Esophagus muscularis mucosa (tissue), 4 donors: ENCODE results near the gene GARIN5B.

Source experiments
- CTCF ChIP-seq, 3 experiments: fragments of 200-600 bp in 2 of 3; fragments of 450-650 bp in 1 of 3; sonication (generic) in 2 of 3; IDR thresholded peaks; one replicate each; pipeline ENCODE4 v1.5.1; 2017 to 2019; ENCODE audit warnings: antibody characterized with exemption in 3 of 3, mild to moderate bottlenecking in 2 of 3, moderate library complexity in 1 of 3
- EP300 ChIP-seq: sonication (generic); formaldehyde crosslinking; IDR thresholded peaks from one replicate; pipeline ENCODE4 v1.6.1; 2017; ENCODE audit warnings: antibody characterized with exemption
- POLR2A ChIP-seq: fragments of 450-650 bp; IDR thresholded peaks from one replicate; pipeline ENCODE4 v1.6.1; 2017; ENCODE audit warnings: antibody characterized with exemption, moderate library complexity, mild to moderate bottlenecking, low read depth
- POLR2AphosphoS5 ChIP-seq, 2 donors: sonication (generic); formaldehyde crosslinking; IDR thresholded peaks; one replicate each; pipeline ENCODE4 v1.6.1; 2017; ENCODE audit warnings: antibody characterized with exemption in 2 of 2

- no peak for TF ChIP-seq CTCF (IDR thresholded peaks at IDR 0.05)
- no peak for TF ChIP-seq POLR2AphosphoS5 (IDR thresholded peaks at IDR 0.05)
- TF ChIP-seq EP300, result no peak
- no peak for TF ChIP-seq POLR2A
Observed at GRCh38 chr19:55314396-55314795, 48.7 kb downstream of the GARIN5B start.
